H7 (cell line): Measurements from ENCODE around the gene JPT2. TPM values are rescaled to one million over a fixed set of nuclear protein-coding genes. Genes with fewer than 3 reads are reported as not detected.

Source experiments
- DNase-seq: peaks from one replicate; pipeline ENCODE4 v3.0.0; 2012
- H3K27me3 ChIP-seq: 2 replicates; pipeline ENCODE4 v1.6.0; 2011; ENCODE audit warnings: mild to moderate bottlenecking, low read length; ENCODE audit not compliant: control insufficient read depth, insufficient read depth
- H3K36me3 ChIP-seq: replicated peaks from 2 replicates; pipeline ENCODE4 v1.5.1; 2011; ENCODE audit warnings: low read length; ENCODE audit not compliant: control insufficient read depth, insufficient read depth
- H3K4me3 ChIP-seq: 2 replicates; pipeline ENCODE4 v1.5.1; 2011; ENCODE audit warnings: low read depth, mild to moderate bottlenecking, control low read depth, low read length, moderate library complexity; ENCODE audit not compliant: insufficient read depth
- total RNA-seq: library from RNA; depleted of rRNA; stranded (reverse); fragments of >200 nt; shearing (Covaris generic); gene quantifications from 2 replicates; pipeline ENCODE4 v1.2.3, GENCODE V29; 2014; rRNA removed

JPT2 gene
- total RNA-seq, 1 experiment from 2014 or later: 126 TPM

DNA sequence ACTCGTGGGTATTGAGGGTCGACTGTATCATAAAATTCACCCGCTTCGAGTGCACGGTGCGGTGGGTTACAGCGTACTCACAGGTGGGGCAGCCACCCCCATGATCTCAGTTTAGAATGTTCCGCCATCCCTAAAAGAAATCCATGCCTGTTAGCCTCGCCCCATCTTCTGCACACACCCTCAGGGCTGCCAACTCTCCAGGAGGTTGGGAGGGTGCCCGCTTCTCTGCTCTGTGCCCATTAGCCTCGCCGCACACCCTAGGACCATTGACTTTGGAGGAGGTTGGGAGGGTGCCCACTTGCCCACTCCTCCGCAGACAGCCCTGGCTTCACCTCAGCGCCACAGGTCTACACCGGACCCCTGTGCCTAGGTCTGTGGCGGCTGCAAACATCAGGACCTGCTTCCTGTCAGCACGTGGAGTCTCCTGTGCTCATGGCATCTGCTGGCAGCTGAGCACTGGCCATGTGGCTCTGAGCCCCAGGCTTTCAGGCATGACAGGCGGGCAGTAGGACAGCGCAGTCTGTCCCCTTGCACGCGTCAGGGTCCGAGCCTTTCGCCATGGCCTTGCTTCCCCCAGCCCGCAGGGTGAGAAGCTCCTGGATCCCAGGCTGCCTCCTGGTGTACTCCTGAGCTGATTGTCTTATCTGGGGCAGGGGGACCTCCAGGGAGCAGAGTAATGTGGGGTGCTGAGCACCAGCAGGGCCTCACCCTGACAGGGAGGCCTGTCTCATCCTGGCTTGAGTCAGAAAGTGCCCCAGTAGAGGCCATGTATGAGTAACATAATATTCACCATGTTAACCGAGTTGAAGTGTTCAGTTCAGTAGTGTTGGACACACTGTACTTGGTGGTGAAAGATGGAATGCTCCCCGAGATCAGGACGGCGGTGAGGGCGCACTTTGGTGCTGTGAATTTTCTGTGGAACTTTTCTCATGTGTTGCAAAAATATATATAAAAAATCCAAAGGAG lies 71.4 kb downstream of the JPT2 start:
- H3K4me3 ChIP-seq: no peak overlapping the region
- DNase-seq: no peak
- H3K36me3 ChIP-seq: peaks cover 6% of the 10 kb centered on the region

More for the DNA sequence above, 71.4 kb downstream of the JPT2 start:
- H3K27me3 ChIP-seq: no peaks in the 10 kb centered on the region

Other genes with a start within 250 kb of the JPT2 start
- gene PERCC1, start 247.2 kb upstream of the JPT2 start, total RNA-seq: not detected in 2 replicates
- 0.11 TPM in 1 of 2 replicates, not detected in the other for gene CCDC154, start 233.7 kb upstream of the JPT2 start, total RNA-seq
- 39.1 and 42.6 TPM in 2 replicates for gene CLCN7, start 203.3 kb upstream of the JPT2 start, total RNA-seq
- gene PTX4, start 189.3 kb upstream of the JPT2 start, total RNA-seq: not detected in 2 replicates
- 50.2 and 60.3 TPM in 2 replicates for gene TELO2, start 184.9 kb upstream of the JPT2 start, total RNA-seq
- 0.42 TPM in 1 of 2 replicates, not detected in the other for gene TMEM204, start 144.6 kb upstream of the JPT2 start, total RNA-seq
- 13.5 and 18.0 TPM in 2 replicates for gene IFT140, start 66.2 kb upstream of the JPT2 start, total RNA-seq
- 9.9 and 15.1 TPM in 2 replicates for gene CRAMP1, start 65.9 kb upstream of the JPT2 start, total RNA-seq
- gene MAPK8IP3, start 27.9 kb downstream of the JPT2 start, total RNA-seq: 35.2 and 44.9 TPM in 2 replicates
- gene NME3, start 93.3 kb downstream of the JPT2 start, total RNA-seq: 147 and 179 TPM in 2 replicates
- gene EME2, start 94.5 kb downstream of the JPT2 start, total RNA-seq: 12.7 and 15.3 TPM in 2 replicates
- gene MRPS34, start 94.9 kb downstream of the JPT2 start, total RNA-seq: 304 and 324 TPM in 2 replicates
- 43.3 and 60.4 TPM in 2 replicates for gene SPSB3, start 104.3 kb downstream of the JPT2 start, total RNA-seq
- 138 and 152 TPM in 2 replicates for gene NUBP2, start 104.7 kb downstream of the JPT2 start, total RNA-seq
- gene IGFALS, start 115.4 kb downstream of the JPT2 start, total RNA-seq: not detected in 2 replicates
- 45.6 and 51.8 TPM in 2 replicates for gene HAGH, start 148.5 kb downstream of the JPT2 start, total RNA-seq
- gene FAHD1, start 148.9 kb downstream of the JPT2 start, total RNA-seq: 18.2 and 26.1 TPM in 2 replicates
- gene MEIOB, start 193.9 kb downstream of the JPT2 start, total RNA-seq: 6.4 and 7.9 TPM in 2 replicates
- not detected in 2 replicates for gene HS3ST6, start 240.1 kb downstream of the JPT2 start, total RNA-seq